Lung (tissue), 12 donors: ENCODE measurements around the gene SCN4B. TPM values are rescaled to one million over a fixed set of nuclear protein-coding genes. Genes with fewer than 3 reads are reported as not detected.

Source experiments
- ATAC-seq: fragments of 200-7000 bp; cut with Tn5 transposase; one replicate; pipeline ENCODE4 v1.9.1; 2020; ENCODE audit warnings: moderate number of reproducible peaks; ENCODE audit not compliant: insufficient read depth, low FRiP score
- DNase-seq, 3 donors: peaks; one replicate each; pipeline ENCODE4 v3.0.0-alpha.2; 2013 to 2017
- H3K27ac ChIP-seq, 2 donors: one replicate each; pipeline ENCODE4 v1.5.1; 2013; ENCODE audit warnings: mild to moderate bottlenecking in 2 of 2, moderate library complexity in 2 of 2, control low read depth in 1 of 2, inconsistent platforms in 1 of 2, low read depth in 1 of 2, low read length in 1 of 2
- H3K27me3 ChIP-seq, 3 donors: one replicate each; pipeline ENCODE4 v1.5.1; 2013; ENCODE audit warnings: low read length in 2 of 3; ENCODE audit not compliant: control insufficient read depth in 3 of 3, insufficient read depth in 3 of 3
- H3K36me3 ChIP-seq, 4 donors: one replicate each; pipeline ENCODE4 v1.5.1; 2013; ENCODE audit warnings: low read length in 4 of 4, mild to moderate bottlenecking in 1 of 4, moderate library complexity in 1 of 4; ENCODE audit not compliant: control insufficient read depth in 4 of 4, insufficient read depth in 4 of 4
- H3K4me1 ChIP-seq, 5 donors: one replicate each; pipeline ENCODE4 v1.5.1; 2013; ENCODE audit warnings: low read length in 5 of 5, mild to moderate bottlenecking in 2 of 5, moderate library complexity in 1 of 5; ENCODE audit not compliant: control insufficient read depth in 5 of 5, insufficient read depth in 5 of 5
- H3K4me3 ChIP-seq: one replicate; pipeline ENCODE4 v1.5.1; 2013; ENCODE audit warnings: mild to moderate bottlenecking, control low read depth, moderate library complexity
- H3K9ac ChIP-seq, 2 donors: one replicate each; pipeline ENCODE4 v1.5.1; 2013; ENCODE audit warnings: low read length in 2 of 2, control low read depth in 1 of 2; ENCODE audit not compliant: insufficient read depth in 1 of 2
- H3K9me3 ChIP-seq, 4 donors: one replicate each; pipeline ENCODE4 v1.5.1; 2013; ENCODE audit warnings: low read length in 3 of 4, mild to moderate bottlenecking in 1 of 4, moderate library complexity in 1 of 4; ENCODE audit not compliant: control insufficient read depth in 4 of 4, insufficient read depth in 3 of 4
- CTCF ChIP-seq: IDR thresholded peaks from 2 replicates; pipeline ENCODE4 v1.5.1; 2012; ENCODE audit warnings: mild to moderate bottlenecking; ENCODE audit errors: control extremely low read depth, extremely low read depth
- WGBS, 2 donors: extraction: QIAGEN DNeasy Blood & Tissue Kit; methylation state at CpG; one replicate each; pipeline ENCODE4 v1.1.7; 2013; 5-methylcytosine and 5-hydroxymethylcytosine counted together
- polyA plus RNA-seq, 2 donors: library from polyadenylated mRNA; stranded (reverse); fragments of 200-250 nt; gene quantifications; one replicate each; pipeline ENCODE4 v1.2.1, GENCODE V29; 2013
- total RNA-seq, 2 donors: library from RNA; depleted of rRNA in 1 of 2; stranded (reverse); fragments of >200 nt in 1 of 2; gene quantifications; one replicate each; pipeline ENCODE4 v1.2.1, GENCODE V29; 2014 to 2021
- donor health status: control.
- donor health status: control.
- donor health status: Bipolar disorder and iron deficiency.
- donor health status: healthy.
- donor health status: DM: yes; HTN: yes; CAD: no.

SCN4B gene
- total and polyA plus RNA-seq, 4 donors: 0.95 to 5.2 (median 2.3) TPM

DNA sequence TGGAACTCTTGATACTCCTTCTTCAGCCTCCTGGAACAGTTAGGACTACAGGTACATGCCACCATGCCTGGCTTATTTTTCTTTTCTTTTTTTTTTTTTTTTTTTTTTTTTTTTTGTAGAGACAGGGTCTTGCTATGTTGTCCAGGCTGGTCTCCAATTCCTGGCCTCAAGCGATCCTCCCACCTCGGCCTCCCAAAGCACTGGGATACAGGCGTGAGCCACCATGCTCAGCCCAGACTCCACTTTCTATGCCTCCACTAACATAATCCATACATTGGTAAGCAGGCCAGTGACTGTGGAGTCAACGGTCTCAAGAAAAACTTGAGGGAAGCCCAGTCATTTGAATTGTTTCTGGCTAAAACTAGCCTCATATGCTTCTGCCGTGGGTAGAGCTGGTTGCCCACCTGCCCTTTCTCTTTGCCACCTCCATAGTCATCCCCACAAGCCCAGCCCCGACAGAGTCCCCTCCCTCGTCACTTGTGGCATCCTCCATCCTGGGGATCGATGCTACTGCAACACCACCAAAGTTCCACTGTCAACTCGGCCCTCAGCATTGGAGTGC is 21.5 kb upstream of the SCN4B start:
- WGBS, 2 donors: 90 to 94% methylated on average over 9 of the region's 9 CpGs
- DNase-seq: no peak
- no peaks in the 10 kb centered on the region for H3K27me3 ChIP-seq
- H3K27ac ChIP-seq: peak overlapping the region in 1 of 2 donors; percentile 92
- H3K4me1 ChIP-seq: peaks cover 0 to 26% (median 6%) of the 10 kb centered on the region in 5 donors
- ATAC-seq: no peak
- H3K9me3 ChIP-seq: no peaks in the 10 kb centered on the region
- H3K9ac ChIP-seq: no peak overlapping the region
- H3K4me3 ChIP-seq: no peak overlapping the region
- no peak for TF ChIP-seq CTCF
- no peaks in the 10 kb centered on the region for H3K36me3 ChIP-seq

GRCh38 chr11:118172356-118172755 is 19.7 kb upstream of the SCN4B start:
- H3K27ac ChIP-seq: no peak overlapping the region
- ATAC-seq: no peak
- no peaks in the 10 kb centered on the region for H3K36me3 ChIP-seq
- H3K27me3 ChIP-seq: no peaks in the 10 kb centered on the region
- no peaks in the 10 kb centered on the region for H3K9me3 ChIP-seq
- no peak overlapping the region for H3K9ac ChIP-seq
- 91 to 92% methylated on average over 9 of the region's 9 CpGs for WGBS, 2 donors
- TF ChIP-seq CTCF: no peak
- no peak overlapping the region for H3K4me3 ChIP-seq
- DNase-seq: no peak
- peaks cover 0 to 26% (median 6%) of the 10 kb centered on the region in 5 donors for H3K4me1 ChIP-seq

- H3K36me3 ChIP-seq: no peaks in the 10 kb centered on the region
- H3K9ac ChIP-seq: peak overlapping the region in 1 of 2 donors; percentile 48
- no peak for ATAC-seq
- DNase-seq: peak; percentile 80 to 84 (median 80)
- no peak overlapping the region for H3K4me3 ChIP-seq
- peaks cover 0 to 26% (median 6%) of the 10 kb centered on the region in 5 donors for H3K4me1 ChIP-seq
- WGBS, 2 donors: 10 to 13% methylated on average over 27 to 29 of the region's 29 CpGs
- no peaks in the 10 kb centered on the region for H3K27me3 ChIP-seq
- TF ChIP-seq CTCF: peak; percentile 85
- no peak overlapping the region for H3K27ac ChIP-seq
- no peaks in the 10 kb centered on the region for H3K9me3 ChIP-seq
These were observed 18.8 kb upstream of the SCN4B start for GRCh38 chr11:118171269-118172062.
